Fibroblast of skin of left quadriceps (primary cell): ENCODE measurements around the gene SECISBP2.
A peak's percentile ranks its signal among the peaks of the same experiment; 100 is the strongest.
"Not testable (repeated sequence)": the region's sequence is repeated elsewhere in the genome, so short reads cannot be mapped to it uniquely, and the experiment has no call there.

Experiments used
- DNase-seq, 2 experiments: peaks; one replicate each; pipeline ENCODE4 v3.0.0-alpha.2; 2013; ENCODE audit warnings: low read depth in 2 of 2

The SECISBP2 gene

DNA sequence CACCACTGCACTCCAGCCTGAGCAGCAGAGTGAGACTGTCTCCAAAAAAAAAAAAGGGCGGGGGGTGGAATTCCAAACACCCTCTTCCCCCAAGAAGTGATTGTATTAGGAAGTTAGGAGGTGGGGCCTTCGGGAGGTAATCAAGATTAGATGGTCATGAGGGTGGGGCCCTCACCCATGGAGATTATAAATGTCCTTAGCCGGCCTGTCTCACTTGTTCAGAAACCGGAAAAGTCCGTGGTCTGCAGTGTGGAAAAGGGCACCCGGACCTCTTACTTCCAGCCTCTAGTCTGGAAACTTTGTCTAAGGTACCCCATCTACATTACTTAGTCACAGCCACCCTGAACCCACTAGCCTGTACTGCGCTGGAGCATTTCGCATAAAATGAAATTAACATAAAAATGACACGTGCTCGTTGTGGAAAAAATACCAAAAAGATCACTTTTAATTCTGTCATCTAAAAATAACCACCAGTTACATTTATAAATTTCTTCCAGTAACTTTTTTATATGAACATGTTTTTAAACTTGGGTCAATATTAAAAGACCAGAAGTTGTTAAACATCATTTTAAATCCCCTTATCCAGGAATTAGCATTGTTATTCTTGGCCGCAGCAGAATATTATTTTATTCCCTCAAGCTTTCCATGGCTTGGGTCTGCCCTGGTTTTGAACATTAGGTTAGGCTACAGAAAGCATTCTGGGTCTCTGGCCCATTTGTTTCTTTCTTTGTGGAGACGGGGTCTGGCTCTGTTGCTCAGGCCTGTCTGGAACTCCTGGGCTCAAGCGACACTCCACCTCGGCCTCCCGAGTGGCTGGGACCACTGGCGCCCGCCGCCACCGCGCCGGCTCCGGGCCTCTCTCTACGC lies 8.5 kb upstream of the SECISBP2 start:
- DNase-seq, result no peak

DNA sequence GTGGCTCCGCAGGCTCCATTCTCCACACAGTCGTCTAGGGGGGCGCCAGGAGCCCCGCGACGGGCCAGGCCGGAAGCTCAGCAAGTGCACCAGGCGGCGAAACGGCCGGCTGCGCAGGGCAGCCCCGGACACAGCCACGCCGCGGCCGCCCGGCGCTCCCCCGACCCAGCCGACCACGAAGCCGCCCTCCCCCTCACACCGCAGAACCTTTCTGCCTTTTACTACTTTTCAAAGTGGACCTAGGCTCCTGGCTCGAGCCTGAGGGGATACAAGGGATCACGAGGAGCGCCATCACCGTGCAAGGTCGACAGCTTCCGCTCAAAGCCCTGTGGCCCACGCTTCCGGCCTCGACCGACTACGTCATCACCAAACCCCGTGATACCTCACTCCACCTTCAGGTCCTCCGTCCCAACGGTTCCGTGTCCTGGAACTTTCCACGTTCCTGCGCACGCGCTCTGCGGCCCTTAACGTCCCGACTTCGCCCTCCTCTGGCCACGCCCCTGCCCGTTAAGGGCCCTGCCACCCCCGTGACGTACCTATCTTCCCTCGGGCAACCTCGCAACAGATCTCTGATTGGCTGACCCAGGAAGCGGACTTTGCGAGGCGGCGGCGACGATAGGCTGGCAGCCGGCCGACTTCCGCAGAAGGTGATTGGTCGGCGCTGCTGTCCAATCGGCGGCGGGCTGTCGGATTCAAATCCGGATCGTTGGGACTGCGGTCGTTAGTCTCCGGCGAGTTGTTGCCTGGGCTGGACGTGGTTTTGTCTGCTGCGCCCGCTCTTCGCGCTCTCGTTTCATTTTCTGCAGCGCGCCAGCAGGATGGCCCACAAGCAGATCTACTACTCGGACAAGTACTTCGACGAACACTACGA lies 7.6 kb upstream of the SECISBP2 start, which contains the start of gene CKS2:
Gene CKS2, plus strand, starts transcription at position 721 of the 871 bp plus-strand sequence. Its CDS starts 98 bp downstream, at position 819.
- DNase-seq, result peak; percentile 100

DNA sequence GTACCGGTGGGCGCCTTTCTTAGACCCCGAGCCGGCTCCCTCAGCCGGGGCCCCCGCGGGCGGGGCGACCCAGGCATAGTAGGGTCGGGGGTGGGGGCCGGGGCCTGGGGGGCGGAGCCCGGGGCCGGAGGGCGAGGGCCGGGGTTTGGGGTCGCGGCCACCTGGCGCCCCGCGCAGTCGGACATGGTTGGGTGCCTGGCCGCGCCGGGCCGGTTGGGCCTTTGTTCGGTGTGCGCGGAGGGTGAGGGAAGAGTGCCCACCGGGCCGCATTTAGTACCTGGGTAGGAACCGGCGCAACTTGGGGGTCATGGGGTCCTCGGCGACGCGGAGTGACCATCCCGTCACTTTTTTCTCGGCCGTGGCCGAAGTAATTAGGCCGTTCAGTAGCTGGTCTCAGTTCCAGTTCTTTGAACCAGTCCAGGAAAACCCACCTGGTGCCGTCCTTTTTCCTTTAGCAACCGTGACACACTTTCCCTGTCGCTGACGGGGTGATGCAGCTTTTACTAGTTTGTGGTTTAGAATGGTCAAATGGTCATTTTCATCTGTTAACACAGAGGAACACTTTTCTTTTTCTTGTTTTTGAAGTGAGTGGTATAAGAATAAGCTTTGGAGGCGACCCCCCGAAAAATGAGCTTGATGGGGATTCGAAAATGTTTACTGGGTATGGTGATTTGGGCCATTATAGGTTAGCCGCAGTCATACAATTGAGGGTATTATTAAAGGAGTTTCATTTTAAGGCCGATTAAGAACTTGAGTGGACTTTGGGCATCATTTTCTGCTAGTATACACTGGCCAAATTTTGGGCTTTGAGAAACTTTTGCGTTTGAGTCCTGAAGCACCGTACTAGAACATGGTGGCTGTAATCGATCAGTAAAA lies 6.7 kb upstream of the SECISBP2 start:
- DNase-seq, result no peak

DNA sequence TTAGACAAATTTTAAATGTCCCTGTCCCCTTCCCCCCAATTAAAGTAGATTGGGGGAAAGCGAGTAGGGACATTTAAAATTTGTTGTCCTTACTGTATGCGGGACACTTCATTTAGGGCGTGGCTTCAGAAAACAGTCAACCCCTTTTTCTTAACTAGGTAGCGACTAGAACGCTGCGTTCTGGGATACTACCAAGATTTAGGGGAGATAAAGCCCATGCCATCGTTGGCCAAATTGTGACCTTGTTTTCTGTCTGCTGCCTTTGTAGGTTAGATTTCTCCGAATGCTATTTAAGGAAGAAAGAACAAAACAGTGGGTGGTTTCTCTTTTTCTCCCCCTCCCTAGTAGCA lies 6.1 kb upstream of the SECISBP2 start:
- DNase-seq, result no peak

DNA sequence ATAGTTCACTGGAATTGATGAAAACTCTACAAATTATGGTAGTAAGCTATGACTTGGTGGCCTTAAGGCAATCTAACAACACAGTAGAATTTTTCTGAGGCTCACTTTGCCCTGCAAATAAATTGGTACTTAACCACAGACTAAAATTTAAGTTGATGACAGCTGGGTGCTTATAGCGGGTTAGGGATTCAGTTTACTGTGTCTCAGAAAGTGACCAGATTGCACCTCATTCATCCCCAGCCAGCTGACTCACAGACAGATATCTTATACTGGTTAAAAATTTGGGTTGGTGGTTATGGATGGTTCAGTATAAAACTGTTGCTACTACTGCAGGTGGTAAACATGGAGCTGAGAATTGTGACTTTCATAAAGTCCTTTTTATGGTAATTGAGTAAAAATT lies 4.5 kb upstream of the SECISBP2 start:
- DNase-seq, result no peak

DNA sequence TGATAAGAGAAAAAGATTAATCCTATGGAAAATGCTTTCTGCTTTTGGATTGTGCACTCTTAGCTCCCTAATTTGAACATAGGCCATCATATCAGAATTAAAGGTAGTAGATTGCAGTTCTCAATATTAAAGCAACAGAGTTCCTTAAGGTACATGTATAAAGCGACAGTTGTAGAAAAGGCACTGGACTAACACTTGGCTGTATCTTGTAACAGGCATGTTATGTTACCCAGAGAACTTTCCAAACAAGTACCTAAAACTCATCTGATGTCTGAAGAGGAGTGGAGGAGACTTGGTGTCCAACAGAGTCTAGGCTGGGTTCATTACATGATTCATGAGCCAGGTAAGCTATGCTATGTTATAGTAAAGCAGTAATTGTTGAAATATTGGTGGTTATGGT lies 3.3 kb upstream of the SECISBP2 start:
- no peak for DNase-seq

DNA sequence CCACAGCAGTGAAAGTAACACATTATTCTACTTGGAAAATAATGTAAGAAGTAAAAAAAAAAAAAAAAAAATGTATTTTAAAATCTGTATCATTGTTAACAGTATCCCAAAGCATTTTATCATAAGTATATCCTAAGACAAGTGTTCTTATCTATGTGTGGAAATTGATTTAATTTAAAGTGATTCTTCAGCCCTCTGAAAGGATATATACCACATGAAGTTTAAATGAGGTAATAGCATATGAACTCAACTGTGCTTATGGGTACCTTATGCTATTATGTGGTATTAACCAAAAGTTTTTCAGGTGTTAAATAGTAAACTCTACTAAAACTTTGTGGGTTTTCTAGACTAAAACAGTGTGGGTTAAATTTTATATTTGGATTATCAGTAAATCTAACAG lies 2.8 kb upstream of the SECISBP2 start:
- no peak for DNase-seq

DNA sequence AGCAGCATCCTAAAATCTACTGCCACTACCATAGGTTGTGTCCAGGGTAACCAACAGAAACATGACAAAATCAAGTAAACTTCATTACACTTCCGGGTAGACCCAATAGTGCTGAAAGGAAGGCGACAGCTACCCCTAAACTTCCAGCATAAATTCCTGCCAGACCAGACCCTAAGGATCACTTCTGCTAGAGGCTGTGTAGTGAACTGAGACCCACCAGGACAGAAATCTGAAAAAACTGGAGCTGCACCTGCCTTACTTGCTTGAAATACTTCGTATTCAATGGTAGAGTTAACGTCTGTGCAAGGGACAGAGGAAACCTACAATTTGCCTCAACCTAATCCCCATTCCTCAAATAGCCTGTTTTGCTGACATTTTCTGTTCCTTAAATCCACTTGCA lies 1.0 kb upstream of the SECISBP2 start:
- no peak for DNase-seq

DNA sequence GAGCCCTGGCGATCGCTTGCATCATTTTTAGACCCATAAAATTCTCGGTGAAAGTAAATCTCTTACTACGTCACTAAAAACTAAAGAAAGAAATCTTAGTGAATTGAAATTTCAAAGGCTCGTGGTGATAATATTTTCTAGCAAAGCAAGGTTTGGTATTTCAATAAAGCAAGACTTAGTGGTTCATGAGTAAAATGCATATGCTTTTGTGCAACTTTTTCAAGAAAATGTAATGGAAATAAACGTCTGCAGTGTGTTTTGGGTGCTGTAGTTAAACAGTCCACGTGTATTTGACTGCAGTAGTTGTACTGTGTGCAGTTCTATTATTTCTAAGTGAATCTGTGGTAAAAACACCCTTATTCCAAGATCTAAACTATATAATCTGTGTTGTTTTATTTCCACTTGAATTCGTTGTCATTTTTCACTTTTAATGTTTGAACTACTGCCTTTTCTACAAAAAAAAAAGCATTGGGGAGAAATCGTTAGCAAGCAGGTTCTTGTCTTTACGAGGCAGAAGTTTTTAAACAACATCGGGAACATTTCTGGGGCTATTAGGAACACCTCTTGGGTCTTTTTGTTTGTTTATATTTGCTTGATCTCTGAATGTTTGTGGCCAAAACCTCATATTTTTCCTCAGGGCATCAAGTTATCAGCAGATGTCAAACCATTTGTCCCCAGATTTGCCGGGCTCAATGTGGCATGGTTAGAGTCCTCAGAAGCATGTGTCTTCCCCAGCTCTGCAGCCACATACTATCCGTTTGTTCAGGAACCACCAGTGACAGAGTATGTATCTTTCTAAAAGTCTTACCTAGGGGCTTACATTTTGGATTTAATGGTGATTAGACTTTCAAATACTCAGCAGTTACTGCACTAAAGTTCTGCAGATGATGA lies 960 bp downstream of the SECISBP2 start:
- DNase-seq, result no peak

DNA sequence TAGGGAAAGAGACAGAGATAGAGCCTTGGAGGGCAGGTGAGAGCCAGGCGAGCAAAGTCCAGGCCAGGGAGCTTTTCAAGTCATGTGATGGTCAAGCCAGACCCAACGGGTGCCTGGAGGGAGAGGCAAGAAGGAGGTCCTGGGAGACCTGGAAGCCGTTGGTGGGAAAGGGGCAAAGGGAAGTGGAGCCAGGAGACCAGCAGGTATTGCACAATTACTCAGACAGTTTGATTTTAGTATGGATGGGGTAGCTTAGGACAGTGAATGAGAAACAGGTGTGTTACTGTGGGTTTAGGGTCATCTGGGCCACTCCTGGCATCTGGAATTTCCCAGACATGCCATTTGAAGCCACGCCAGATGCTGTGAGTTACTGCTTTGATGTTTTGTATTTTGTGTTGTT lies 5.1 kb downstream of the SECISBP2 start:
- DNase-seq, result no peak

DNA sequence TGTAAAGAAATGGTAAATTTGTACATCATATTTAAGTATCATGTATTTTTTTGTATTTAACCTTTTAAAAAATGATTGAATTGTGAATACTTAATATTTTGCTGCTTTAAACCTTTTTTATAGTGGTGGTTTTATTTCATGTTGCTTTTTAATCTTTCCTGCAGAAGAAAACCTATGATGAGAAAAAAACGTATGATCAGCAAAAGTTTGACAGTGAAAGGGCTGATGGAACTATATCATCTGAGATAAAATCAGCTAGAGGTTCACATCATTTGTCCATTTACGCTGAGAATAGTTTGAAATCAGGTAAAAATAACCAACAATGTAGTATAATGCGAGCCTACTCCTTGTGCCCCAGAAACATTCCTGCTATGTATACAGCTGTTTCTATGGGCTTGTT lies 7.4 kb downstream of the SECISBP2 start:
- no peak for DNase-seq

DNA sequence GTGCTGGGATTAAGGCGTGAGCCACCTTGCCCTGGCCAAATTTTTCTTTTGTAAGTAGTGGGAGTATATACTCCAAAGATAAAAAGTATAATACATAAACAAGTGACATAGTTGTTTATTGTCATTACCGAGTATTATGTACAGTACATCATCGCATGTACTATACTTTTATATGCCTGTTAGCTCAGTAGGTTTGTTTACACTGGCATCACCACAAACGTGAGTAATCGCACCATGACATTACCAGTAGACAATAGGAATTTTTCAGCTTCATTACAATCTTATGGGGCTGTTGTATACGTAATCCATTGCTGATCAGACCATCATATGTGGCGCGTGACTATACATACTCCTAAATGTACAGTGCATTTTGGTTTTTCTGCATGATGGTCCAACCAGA lies 9.8 kb downstream of the SECISBP2 start:
- DNase-seq, result no peak

DNA sequence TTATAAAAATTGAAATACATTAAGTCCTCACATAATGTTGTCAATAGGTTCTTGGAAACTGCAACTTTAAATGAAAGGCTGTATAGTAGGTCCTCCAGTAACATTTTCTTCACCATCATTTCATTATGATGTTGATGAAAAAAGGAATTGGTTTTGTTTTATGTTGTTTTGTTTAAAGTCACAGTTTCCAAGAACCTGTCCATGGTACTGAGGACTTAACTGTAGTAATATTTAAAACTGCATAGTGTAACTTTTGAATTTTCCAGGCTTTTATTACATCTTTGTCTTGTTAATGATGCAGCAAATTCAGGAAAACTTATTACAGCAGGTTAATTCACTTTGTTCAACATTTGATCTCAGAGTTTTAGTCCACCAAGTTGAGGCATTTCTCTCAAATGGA lies 11.6 kb downstream of the SECISBP2 start:
- no peak for DNase-seq

DNA sequence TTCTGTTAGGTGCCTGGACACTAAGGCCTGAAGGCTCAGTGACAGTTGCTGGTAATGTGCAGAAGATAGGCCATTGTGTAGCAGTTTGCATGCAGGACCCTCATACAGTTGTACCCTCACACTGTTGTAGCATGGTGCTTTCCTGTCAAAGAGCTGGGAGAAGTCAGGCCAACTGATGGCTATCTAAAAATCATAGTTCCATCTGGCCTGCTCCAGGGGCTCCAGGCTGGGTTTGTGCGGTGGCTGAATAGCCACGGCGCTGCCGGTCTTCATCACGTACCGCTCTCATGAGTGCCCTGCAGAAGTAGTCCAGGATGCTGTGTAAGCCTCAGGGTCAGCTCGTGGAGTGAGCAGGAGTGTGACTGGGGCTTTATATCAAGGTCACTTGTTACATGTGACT lies 12.2 kb downstream of the SECISBP2 start:
- DNase-seq, result no peak

DNA sequence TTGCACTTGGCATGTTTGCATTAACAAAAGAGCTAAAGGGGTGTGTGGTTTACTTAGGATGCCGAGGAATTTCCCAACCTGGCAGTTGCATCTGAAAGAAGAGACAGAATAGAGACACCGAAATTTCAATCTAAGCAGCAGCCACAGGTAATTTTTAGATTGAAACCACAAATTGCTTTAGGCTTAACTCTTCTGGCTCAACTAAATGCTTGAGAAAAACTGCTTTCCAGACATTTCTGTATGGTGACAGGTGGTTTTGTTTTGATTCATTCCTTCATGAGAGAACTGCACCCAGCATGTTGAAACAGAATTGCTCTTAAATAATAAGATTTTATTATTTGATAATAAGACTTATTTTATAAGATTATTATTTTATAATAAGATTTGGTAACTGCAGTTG lies 21.5 kb downstream of the SECISBP2 start:
- DNase-seq, result no peak

DNA sequence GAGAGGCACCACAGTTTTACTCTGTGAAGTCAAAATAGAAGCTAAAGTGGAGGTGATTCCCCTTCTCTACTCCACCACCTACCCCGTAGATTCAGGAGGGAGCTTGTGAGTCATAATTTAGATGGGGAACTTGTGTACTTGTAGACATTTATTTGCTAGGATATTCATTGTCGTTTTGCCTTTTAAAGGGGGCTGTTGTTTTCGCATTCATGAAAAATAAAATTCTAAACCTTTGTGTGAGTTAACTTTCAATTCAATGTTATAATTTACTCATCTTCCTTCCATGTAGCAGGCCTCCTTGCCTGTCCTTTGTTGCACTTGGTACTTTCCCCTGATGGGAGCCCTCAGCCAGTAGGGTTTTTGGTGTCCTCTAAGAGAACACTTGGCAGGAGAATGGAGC lies 22.0 kb downstream of the SECISBP2 start:
- DNase-seq, result no peak

DNA sequence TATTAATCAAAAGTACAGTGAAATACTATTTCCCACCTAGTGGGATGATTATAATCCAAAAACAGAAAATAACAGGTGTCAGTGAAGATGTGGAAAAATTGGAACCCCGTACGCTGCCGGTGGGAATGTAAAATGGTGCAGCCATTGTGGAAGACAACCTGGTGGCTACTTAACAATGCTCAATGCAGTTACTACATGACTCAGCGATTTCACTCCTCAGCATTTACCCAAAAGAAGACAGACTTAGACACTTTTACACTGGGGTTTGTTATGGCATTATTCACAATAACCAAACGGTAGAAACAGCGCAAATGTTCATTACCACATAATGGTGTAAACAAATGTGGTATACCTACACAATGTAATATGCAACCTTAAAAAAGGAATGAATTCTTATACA lies 23.9 kb downstream of the SECISBP2 start:
- no peak for DNase-seq

DNA sequence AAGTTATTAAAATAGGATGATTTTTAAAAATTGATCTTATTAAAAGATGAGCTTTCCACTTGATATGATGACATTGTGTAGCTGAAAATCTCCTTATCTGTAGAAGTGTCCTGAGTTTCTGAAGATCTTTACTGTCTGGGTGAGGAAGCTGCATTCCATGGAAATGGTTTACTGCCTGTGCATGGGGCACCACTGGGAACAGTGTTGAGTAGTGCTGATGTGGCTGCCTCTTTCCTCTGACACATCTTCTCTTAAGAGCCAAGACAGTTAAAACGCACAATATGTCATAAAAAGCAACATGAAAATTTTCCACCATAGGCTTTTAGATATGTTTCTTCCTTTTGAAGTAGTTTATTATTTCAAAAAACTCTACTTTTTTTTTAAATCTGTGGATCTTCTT lies 24.6 kb downstream of the SECISBP2 start:
- DNase-seq, result no peak

DNA sequence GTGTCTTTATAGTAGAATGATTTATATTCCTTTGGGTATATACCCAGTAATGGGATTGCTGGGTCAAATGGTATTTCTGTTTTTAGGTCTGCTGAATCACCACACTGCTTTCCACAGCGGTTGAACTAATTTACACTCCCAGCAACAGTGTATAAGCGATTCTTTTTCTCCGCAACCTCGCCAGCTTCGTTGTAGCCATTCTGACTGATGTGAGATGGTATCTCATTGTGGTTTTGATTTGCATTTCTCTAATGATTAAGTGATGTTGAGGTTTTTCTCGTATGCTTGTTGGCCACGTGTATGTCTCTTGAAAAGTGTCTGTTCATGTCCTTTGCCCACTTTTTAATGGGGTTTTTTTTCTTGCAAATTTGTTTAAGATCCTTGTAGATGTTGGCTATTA lies 25.5 kb downstream of the SECISBP2 start:
- not testable (repeated sequence) for DNase-seq

DNA sequence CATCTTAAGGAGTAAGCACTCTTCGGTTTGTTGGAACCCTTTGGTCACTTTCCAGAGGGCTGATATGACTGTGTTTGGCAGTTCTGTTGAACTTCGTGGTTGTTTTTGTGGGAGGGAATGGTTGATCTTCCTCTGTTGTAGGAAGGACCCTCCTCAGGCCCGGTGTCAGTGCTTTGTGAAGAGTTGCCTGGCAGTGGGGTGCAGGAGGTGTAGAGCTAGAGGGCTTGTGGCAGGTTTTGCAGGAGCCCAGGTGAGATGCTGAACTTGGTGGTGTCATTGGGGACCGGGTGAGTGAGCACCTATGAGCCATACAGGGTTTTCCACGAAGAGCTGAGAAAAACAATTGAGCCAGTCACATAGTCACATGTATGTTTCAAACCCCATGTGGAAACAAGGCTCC lies 27.2 kb downstream of the SECISBP2 start:
- DNase-seq, result no peak

DNA sequence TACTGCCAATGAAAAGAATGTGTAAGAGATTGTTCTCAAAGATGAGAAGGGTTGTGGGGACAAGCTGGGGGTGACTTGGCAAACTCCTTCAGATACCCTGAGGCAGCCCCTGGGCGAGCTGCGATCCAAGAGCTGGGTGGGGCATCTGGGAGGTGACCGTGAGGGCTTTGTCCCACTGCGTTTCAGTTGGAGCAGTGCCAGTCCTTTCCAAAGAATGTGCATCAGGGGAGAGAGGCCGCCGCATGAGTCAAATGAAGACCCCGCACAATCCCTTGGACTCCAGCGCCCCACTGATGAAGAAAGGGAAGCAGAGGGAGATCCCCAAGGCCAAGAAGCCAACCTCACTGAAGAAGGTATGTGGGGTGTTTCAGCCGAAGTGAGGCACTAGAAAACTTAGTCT lies 28.4 kb downstream of the SECISBP2 start:
- DNase-seq, result no peak
